ENCODE data around the gene NLRP13. TPM values are rescaled to one million over a fixed set of nuclear protein-coding genes. Genes with fewer than 3 reads are reported as not detected.

NLRP13 gene
- total and polyA plus RNA-seq, 2 experiments from 2014 or later: not detected

- TF ChIP-seq ZNF462 (CRISPR knock-in tag; IDR thresholded peaks at IDR 0.05) (no peak), EZH2 (IDR thresholded peaks at IDR 0.05; ENCODE audit: low read depth, unreplicated experiment) (no peak), ZNF114 (CRISPR knock-in tag; IDR thresholded peaks at IDR 0.05) (no peak), STAT1 (IDR thresholded peaks at IDR 0.05; ENCODE audit: unreplicated experiment) (no peak), EZH2phosphoT487 (IDR thresholded peaks at IDR 0.05; ENCODE audit: unreplicated experiment) (no peak), ZNF331 (CRISPR knock-in tag; IDR thresholded peaks at IDR 0.05; ENCODE audit: low read depth) (no peak), JUNB (IDR thresholded peaks at IDR 0.05; ENCODE audit: unreplicated experiment) (no peak), REST (IDR thresholded peaks at IDR 0.05; ENCODE audit: unreplicated experiment) (no peak), CREB1 (CRISPR knock-in tag; IDR thresholded peaks at IDR 0.05; ENCODE audit: low read depth) (no peak), CTCF (conservative IDR thresholded peaks at IDR 0.05; ENCODE audit: low read depth in 2 of 2) (no peak)
These were observed 65.0 kb downstream of the NLRP13 start (continued) for GRCh38 chr19:55867101-55867500.
